ENCODE data around the gene ABCC3.

The ABCC3 gene

GRCh38 chr17:50620858-50621257 is 13.8 kb upstream of the ABCC3 start:
- no peak for TF ChIP-seq CTCF (IDR thresholded peaks at IDR 0.05; ENCODE audit: extremely low read depth, missing control alignments)
- DNase-seq (ENCODE audit: low spot score) = no peak

- TF ChIP-seq CTCF (IDR thresholded peaks at IDR 0.05; ENCODE audit: extremely low read depth, missing control alignments) = no peak
- no peak for DNase-seq (ENCODE audit: low spot score)
Measured at GRCh38 chr17:50621574-50622031, 13.1 kb upstream of the ABCC3 start.

- no peak for DNase-seq (ENCODE audit: low spot score)
- TF ChIP-seq CTCF (IDR thresholded peaks at IDR 0.05; ENCODE audit: extremely low read depth, missing control alignments) = no peak
Measured at GRCh38 chr17:50624321-50624934, 10.3 kb upstream of the ABCC3 start.

- TF ChIP-seq CTCF (IDR thresholded peaks at IDR 0.05; ENCODE audit: extremely low read depth, missing control alignments) = no peak
- no peak for DNase-seq (ENCODE audit: low spot score)
Measured at GRCh38 chr17:50625032-50625871, 9.4 kb upstream of the ABCC3 start.

GRCh38 chr17:50626037-50626574 is 8.6 kb upstream of the ABCC3 start:
- peak; percentile 79 for DNase-seq (ENCODE audit: low spot score)
- TF ChIP-seq CTCF (IDR thresholded peaks at IDR 0.05; ENCODE audit: extremely low read depth, missing control alignments) = peak; percentile 44

- TF ChIP-seq CTCF (IDR thresholded peaks at IDR 0.05; ENCODE audit: extremely low read depth, missing control alignments) = no peak
- no peak for DNase-seq (ENCODE audit: low spot score)
Measured at GRCh38 chr17:50627036-50627781, 7.5 kb upstream of the ABCC3 start.
